Tibial nerve (tissue), 4 donors: ENCODE results near the gene ZNF486. TPM values are rescaled to one million over a fixed set of nuclear protein-coding genes. Genes with fewer than 3 reads are reported as not detected.
"Not testable (repeated sequence)": the region's sequence is repeated elsewhere in the genome, so short reads cannot be mapped to it uniquely, and the experiment has no call there.

ENCODE experiments used
- DNase-seq, 2 donors: peaks; one replicate each; pipeline ENCODE4 v3.0.0-alpha.2; 2019; ENCODE audit warnings: low spot score in 2 of 2
- H3K27ac ChIP-seq, 4 donors: fragments of 200-600 bp; sonication (generic) in 3 of 4; one replicate each; pipeline ENCODE4 v1.5.1; 2017 to 2019; ENCODE audit warnings: mild to moderate bottlenecking in 1 of 4
- H3K27me3 ChIP-seq, 2 donors: fragments of 200-600 bp; sonication (generic) in 1 of 2; one replicate each; pipeline versions ENCODE4 v1.5.1 to v1.6.0; 2017 to 2019
- H3K36me3 ChIP-seq, 3 donors: fragments of 200-600 bp; sonication (generic); one replicate each; pipeline ENCODE4 v1.5.1; 2018 to 2019
- H3K4me1 ChIP-seq, 4 donors: fragments of 200-600 bp; sonication (generic) in 3 of 4; one replicate each; pipeline ENCODE4 v1.5.1; 2017 to 2019
- H3K4me3 ChIP-seq, 4 donors: fragments of 200-600 bp; sonication (generic) in 3 of 4; one replicate each; pipeline ENCODE4 v1.5.1; 2017 to 2019; ENCODE audit warnings: mild to moderate bottlenecking in 1 of 4, moderate library complexity in 1 of 4
- H3K9me3 ChIP-seq, 4 donors: fragments of 200-600 bp; sonication (generic) in 3 of 4; one replicate each; pipeline ENCODE4 v1.5.1; 2017 to 2019
- EP300 ChIP-seq, 2 donors: sonication (generic); formaldehyde crosslinking; IDR thresholded peaks; one replicate each; pipeline ENCODE4 v1.6.1; 2017; ENCODE audit warnings: antibody characterized with exemption in 2 of 2, mild to moderate bottlenecking in 1 of 2
- POLR2A ChIP-seq, 2 donors: fragments of 450-650 bp; IDR thresholded peaks; one replicate each; pipeline ENCODE4 v1.6.1; 2017; ENCODE audit warnings: antibody characterized with exemption in 2 of 2, mild to moderate bottlenecking in 2 of 2, moderate library complexity in 2 of 2
- WGBS, 2 donors: methylation state at CpG; one replicate each; pipeline ENCODE4 v1.1.5; 2018; 5-methylcytosine and 5-hydroxymethylcytosine counted together
- total RNA-seq, 4 donors: library from RNA; depleted of rRNA; stranded (reverse); fragments of >200 nt; gene quantifications; one replicate each; pipeline ENCODE4 v1.1.0, GENCODE V29; 2016
- TF ChIP-seq, protein P1 (sequence below), 5 experiments: fragments of 200-600 bp in 3 of 5; fragments of 450-650 bp in 2 of 5; sonication (generic) in 3 of 5; IDR thresholded peaks; one replicate each; pipeline ENCODE4 v1.5.1; 2016 to 2019; ENCODE audit warnings: antibody characterized with exemption in 5 of 5, mild to moderate bottlenecking in 3 of 5, moderate library complexity in 2 of 5

Gene ZNF486
- 1 to 10 TPM; 2.7 to 5.5 (median 3.7) TPM for total RNA-seq

GRCh38 chr19:20167020-20167644 lies at the start of gene ZNF486:
Gene ZNF486, plus strand, starts transcription at chr19:20167214. Its CDS starts 117 bp downstream, at chr19:20167331.
- Histone ChIP-seq H3K4me1 (peaks cover 0 to 9% (median 3%) of the 10 kb centered on the region in 4 donors), H3K4me3 (peak within 1 kb of the TSS; percentile 42 to 84 (median 62)), H3K9me3 (no peaks in the 10 kb centered on the region), H3K36me3 (peaks cover 0 to 29% (median 0%) of the 10 kb centered on the region in 3 donors), H3K27ac (peak within 1 kb of the TSS in 3 of 4 donors; percentile 58 to 77 (median 71)), H3K27me3 (no peaks in the 10 kb centered on the region)
- TF ChIP-seq, protein P1, sequence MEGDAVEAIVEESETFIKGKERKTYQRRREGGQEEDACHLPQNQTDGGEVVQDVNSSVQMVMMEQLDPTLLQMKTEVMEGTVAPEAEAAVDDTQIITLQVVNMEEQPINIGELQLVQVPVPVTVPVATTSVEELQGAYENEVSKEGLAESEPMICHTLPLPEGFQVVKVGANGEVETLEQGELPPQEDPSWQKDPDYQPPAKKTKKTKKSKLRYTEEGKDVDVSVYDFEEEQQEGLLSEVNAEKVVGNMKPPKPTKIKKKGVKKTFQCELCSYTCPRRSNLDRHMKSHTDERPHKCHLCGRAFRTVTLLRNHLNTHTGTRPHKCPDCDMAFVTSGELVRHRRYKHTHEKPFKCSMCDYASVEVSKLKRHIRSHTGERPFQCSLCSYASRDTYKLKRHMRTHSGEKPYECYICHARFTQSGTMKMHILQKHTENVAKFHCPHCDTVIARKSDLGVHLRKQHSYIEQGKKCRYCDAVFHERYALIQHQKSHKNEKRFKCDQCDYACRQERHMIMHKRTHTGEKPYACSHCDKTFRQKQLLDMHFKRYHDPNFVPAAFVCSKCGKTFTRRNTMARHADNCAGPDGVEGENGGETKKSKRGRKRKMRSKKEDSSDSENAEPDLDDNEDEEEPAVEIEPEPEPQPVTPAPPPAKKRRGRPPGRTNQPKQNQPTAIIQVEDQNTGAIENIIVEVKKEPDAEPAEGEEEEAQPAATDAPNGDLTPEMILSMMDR (IDR thresholded peaks at IDR 0.05), result no peak
- TF ChIP-seq EP300 (IDR thresholded peaks at IDR 0.05) (peak in 1 of 2 donors; percentile 70), POLR2A (IDR thresholded peaks at IDR 0.05) (peak in 1 of 2 donors; percentile 62)
- peak; percentile 98 to 100 for DNase-seq
- WGBS, 2 donors, result 3 to 4% methylated on average over 23 to 25 of the region's 25 CpGs

DNA sequence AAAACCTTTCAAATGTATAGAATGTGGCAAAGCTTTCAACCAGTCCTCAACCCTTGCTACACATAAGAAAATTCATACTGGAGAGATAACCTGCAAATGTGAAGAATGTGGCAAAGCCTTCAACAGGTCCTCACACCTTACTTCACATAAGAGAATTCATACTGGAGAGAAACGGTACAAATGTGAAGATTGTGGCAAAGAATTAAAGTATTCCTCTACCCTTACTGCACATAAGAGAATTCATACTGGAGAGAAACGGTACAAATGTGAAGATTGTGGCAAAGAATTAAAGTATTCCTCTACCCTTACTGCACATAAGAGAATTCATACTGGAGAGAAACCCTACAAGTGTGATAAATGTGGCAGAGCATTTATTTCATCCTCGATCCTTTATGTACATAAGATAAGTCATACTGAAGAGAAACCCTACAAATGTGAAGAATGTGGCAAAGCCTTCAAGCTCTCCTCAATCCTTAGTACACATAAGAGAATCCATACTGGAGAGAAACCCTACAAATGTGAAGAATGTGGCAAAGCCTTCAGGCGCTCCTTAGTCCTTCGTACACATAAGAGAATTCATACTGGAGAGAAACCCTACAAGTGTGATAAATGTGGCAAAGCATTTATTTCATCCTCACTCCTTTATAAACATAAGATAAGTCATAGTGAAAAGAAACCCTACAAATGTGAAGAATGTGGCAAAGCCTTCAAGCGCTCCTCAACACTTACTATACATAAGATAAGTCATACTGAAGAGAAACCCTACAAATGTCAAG lies 48.8 kb upstream of the ZNF486 start:
- Histone ChIP-seq H3K36me3 (peaks cover 0 to 75% (median 4%) of the 10 kb centered on the region in 3 donors), H3K9me3 (peaks cover 0 to 100% (median 40%) of the 10 kb centered on the region in 4 donors)
- DNase-seq, H3K27ac ChIP-seq, H3K27me3 ChIP-seq, H3K4me3 ChIP-seq, H3K4me1 ChIP-seq: not testable (repeated sequence)
- WGBS, 2 donors, result 91 to 95% methylated on average over 6 of the region's 6 CpGs

DNA sequence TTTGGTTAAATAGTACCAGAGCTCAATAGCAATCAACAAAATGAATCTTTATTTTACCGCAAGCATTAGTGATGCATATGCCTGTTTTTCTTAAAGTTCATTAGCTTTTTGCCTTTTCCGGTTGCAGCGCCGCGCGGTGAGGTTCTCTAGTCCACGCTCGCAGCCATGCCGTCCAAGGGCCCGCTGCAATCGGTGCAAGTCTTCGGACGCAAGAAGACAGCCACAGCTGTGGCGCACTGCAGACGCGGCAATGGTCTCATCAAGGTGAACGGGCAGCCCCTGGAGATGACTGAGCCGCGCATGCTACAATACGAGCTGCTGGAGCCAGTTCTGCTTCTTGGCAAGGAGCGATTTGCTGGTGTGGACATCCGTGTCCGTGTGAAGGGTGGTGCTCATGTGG lies 42.1 kb upstream of the ZNF486 start:
- Histone ChIP-seq H3K4me1 (no peaks in the 10 kb centered on the region), H3K4me3 (no peak overlapping the region), H3K27ac (no peak overlapping the region), H3K9me3 (peaks cover 0 to 95% (median 19%) of the 10 kb centered on the region in 4 donors), H3K36me3 (peaks cover 0 to 76% (median 0%) of the 10 kb centered on the region in 3 donors), H3K27me3 (no peaks in the 10 kb centered on the region)
- no peak for DNase-seq
- 99% methylated on average over 23 of the region's 23 CpGs for WGBS, 2 donors
- no peak for TF ChIP-seq POLR2A (IDR thresholded peaks at IDR 0.05)
- no peak for TF ChIP-seq EP300 (IDR thresholded peaks at IDR 0.05)
- TF ChIP-seq, protein P1 (IDR thresholded peaks at IDR 0.05), result no peak

DNA sequence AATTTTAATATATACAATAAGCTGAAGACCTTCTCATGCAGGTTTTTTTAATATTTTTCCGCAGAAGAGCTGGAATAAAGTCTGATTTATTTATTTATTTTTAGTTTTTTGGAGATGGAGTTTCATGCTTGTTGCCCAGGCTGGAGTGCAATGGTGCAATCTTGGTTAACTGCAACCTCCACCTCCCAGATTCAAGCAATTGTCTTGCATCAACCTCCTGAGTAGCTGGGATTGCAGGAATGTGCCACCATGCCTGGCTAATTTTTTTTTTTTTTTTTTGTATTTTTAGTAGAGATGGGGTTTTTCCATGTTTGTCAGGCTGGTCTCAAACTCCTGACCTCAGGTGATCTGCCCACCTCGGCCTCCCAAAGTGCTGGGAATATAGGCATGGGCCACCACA lies 34.1 kb upstream of the ZNF486 start:
- H3K27me3 ChIP-seq, H3K4me1 ChIP-seq, DNase-seq, H3K27ac ChIP-seq, H3K4me3 ChIP-seq: not testable (repeated sequence)
- peaks cover 0 to 24% (median 0%) of the 10 kb centered on the region in 3 donors for H3K36me3 ChIP-seq
- peaks cover 0 to 79% (median 12%) of the 10 kb centered on the region in 4 donors for H3K9me3 ChIP-seq
- WGBS, 2 donors, result 81 to 96% methylated on average over 2 of the region's 2 CpGs

DNA sequence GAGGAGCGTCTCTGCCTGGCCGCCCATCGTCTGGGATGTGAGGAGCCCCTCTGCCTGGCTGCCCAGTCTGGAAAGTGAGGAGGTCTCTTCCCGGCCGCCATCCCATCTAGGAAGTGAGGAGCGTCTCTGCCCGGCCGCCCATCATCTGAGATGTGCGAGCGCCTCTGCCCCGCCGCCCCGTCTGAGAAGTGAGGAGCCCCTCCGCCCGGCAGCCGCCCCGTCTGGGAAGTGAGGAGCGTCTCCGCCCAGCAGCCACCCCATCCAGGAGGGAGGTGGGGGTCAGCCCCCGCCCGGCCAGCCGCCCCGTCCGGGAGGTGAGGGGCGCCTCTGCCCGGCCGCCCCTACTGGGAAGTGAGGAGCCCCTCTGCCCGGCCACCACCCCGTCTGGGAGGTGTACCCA lies 29.3 kb upstream of the ZNF486 start:
- 90 to 95% methylated on average over 2 to 14 of the region's 29 CpGs for WGBS, 2 donors
- not testable (repeated sequence) for H3K4me3 ChIP-seq, H3K4me1 ChIP-seq, H3K27me3 ChIP-seq, DNase-seq, H3K27ac ChIP-seq, H3K36me3 ChIP-seq
- peaks cover 0 to 74% (median 2%) of the 10 kb centered on the region in 4 donors for H3K9me3 ChIP-seq

- no peak for DNase-seq
- no peak for TF ChIP-seq POLR2A (IDR thresholded peaks at IDR 0.05)
- TF ChIP-seq, protein P1 (IDR thresholded peaks at IDR 0.05), result no peak
- TF ChIP-seq EP300 (IDR thresholded peaks at IDR 0.05), result no peak
- H3K36me3 ChIP-seq, result no peaks in the 10 kb centered on the region
- no peaks in the 10 kb centered on the region for H3K9me3 ChIP-seq
- WGBS, 2 donors, result 75 to 76% methylated on average over 12 of the region's 12 CpGs
- no peaks in the 10 kb centered on the region for H3K27me3 ChIP-seq
- H3K4me1 ChIP-seq, result no peaks in the 10 kb centered on the region
- H3K4me3 ChIP-seq, result no peak overlapping the region
- no peak overlapping the region for H3K27ac ChIP-seq
Observed at GRCh38 chr19:20151617-20152145, 15.3 kb upstream of the ZNF486 start.

DNA sequence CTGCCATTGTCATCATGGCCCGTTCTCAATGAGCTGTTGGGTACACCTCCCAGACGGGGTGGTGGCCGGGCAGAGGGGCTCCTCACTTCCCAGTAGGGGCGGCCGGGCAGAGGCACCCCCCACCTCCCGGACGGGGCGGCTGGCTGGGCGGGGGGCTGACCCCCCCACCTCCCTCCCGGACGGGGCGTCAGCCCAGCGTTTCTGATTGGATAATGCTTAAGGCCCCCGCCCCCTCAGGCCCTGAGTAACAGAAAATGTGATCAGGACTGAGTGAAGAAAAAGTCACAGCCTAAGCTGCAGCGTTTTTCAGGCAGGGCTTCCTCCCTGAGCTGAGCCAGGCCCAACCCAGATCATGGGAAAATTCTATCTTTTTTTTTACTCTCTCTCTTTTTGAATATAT lies 14.5 kb upstream of the ZNF486 start:
- not testable (repeated sequence) for DNase-seq, H3K4me1 ChIP-seq
- 32 to 53% methylated on average over 3 to 13 of the region's 15 CpGs for WGBS, 2 donors

More for the DNA sequence above, 14.5 kb upstream of the ZNF486 start:
- not testable (repeated sequence) for H3K4me3 ChIP-seq, H3K27me3 ChIP-seq, H3K9me3 ChIP-seq, H3K27ac ChIP-seq, H3K36me3 ChIP-seq
